HepG2 (cell line): ENCODE results near the gene CABLES1. TPM values are rescaled to one million over a fixed set of nuclear protein-coding genes. Genes with fewer than 3 reads are reported as not detected.

Experiments used
- ATAC-seq: fragments of 200-7000 bp; cut with Tn5 transposase; 3 replicates; pipeline ENCODE4 v1.9.1; 2020; ENCODE audit warnings: mild to moderate bottlenecking, moderate library complexity
- BruUV-seq: library from RNA; stranded (reverse); fragments of 400-500 nt; replicated peaks from 2 replicates; lab custom pipeline; 2021; lab: Mats Ljungman, UMichigan
- CTCF ChIA-PET: fragments of 300-600 bp; formaldehyde crosslinking; extraction: SDS; loops from one replicate; lab custom pipeline; 2021; ENCODE audit warnings: low total read pairs, inconsistent platforms, low intra/inter-chr PET ratio; lab: Yijun Ruan, JAX
- POLR2A ChIA-PET: fragments of 350-600 bp; sonication (Branson Sonifier 250); formaldehyde crosslinking; loops from one replicate; lab custom pipeline; 2020; ENCODE audit warnings: antibody characterized with exemption, inconsistent platforms; lab: Yijun Ruan, JAX
- DNase-seq: peaks from one replicate; pipeline ENCODE4 v3.0.0-alpha.2; 2015; ENCODE audit warnings: low spot score
- FAIRE-seq: peaks from 3 replicates; lab custom pipeline; 2011; peaks lifted over from hg19 to GRCh38; lab: Jason Lieb, UNC
- H2AFZ ChIP-seq: one replicate; pipeline ENCODE4 v1.6.1; 2011; ENCODE audit warnings: low read length, inconsistent platforms
- H3K27ac ChIP-seq: fragments of 300-600 bp; 3 replicates; pipeline ENCODE4 v1.8.0; 2011; ENCODE audit warnings: mixed run types, mild to moderate bottlenecking, mixed read lengths, low read length, inconsistent platforms; ENCODE audit not compliant: insufficient read depth; ENCODE audit errors: extremely low read length
- H3K27me3 ChIP-seq, 2 experiments: fragments of 200-600 bp in 1 of 2; 2 replicates in 1 of 2; 3 replicates in 1 of 2; pipeline versions ENCODE4 v1.6.0 to v1.8.0; 2011; ENCODE audit warnings: low read length in 2 of 2, mild to moderate bottlenecking in 2 of 2, moderate library complexity in 2 of 2, inconsistent platforms in 1 of 2; ENCODE audit not compliant: insufficient read depth in 2 of 2, control insufficient read depth in 1 of 2
- H3K36me3 ChIP-seq, 2 experiments: fragments of 200-600 bp in 1 of 2; replicated peaks in 1 of 2; 2 replicates in 1 of 2; 3 replicates in 1 of 2; pipeline versions ENCODE4 v1.5.1 to v1.8.0; 2011; ENCODE audit warnings: low read length in 2 of 2, inconsistent platforms in 1 of 2; ENCODE audit not compliant: insufficient read depth in 2 of 2, control insufficient read depth in 1 of 2
- H3K4me1 ChIP-seq: 2 replicates; pipeline ENCODE4 v1.5.1; 2012; ENCODE audit warnings: low read length, inconsistent platforms; ENCODE audit not compliant: insufficient read depth
- H3K4me2 ChIP-seq: 2 replicates; pipeline ENCODE4 v1.6.0; 2011; ENCODE audit warnings: low read depth, low read length, inconsistent platforms
- H3K4me3 ChIP-seq, 3 experiments: fragments of 200-600 bp in 1 of 3; sonication (generic), shearing (Covaris generic) in 1 of 3; replicated peaks in 1 of 3; 2 replicates each; pipeline ENCODE4 v1.5.1; 2011 to 2016; ENCODE audit warnings: low read length in 3 of 3, inconsistent platforms in 2 of 3, low read depth in 2 of 3, mild to moderate bottlenecking in 2 of 3, control low read depth in 1 of 3, mixed read lengths in 1 of 3; ENCODE audit not compliant: insufficient read depth in 1 of 3
- H3K79me2 ChIP-seq: one replicate; pipeline ENCODE4 v1.6.1; 2011; ENCODE audit warnings: low read length, inconsistent platforms; ENCODE audit not compliant: insufficient read depth
- H3K9ac ChIP-seq: 2 replicates; pipeline ENCODE4 v1.6.0; 2011; ENCODE audit warnings: mild to moderate bottlenecking, low read depth, low read length, inconsistent platforms; ENCODE audit not compliant: insufficient read depth
- H3K9me3 ChIP-seq: 2 replicates; pipeline ENCODE4 v1.5.1; 2012; ENCODE audit warnings: mild to moderate bottlenecking, low read length
- H4K20me1 ChIP-seq: 2 replicates; pipeline ENCODE4 v1.6.0; 2011; ENCODE audit warnings: inconsistent platforms, mild to moderate bottlenecking, low read length, moderate library complexity; ENCODE audit not compliant: insufficient read depth
- CHD2 ChIP-seq: IDR thresholded peaks from 2 replicates; pipeline ENCODE4 v1.6.1; 2011; ENCODE audit warnings: low read depth, low read length, improper control_type of control experiment
- CREB1 ChIP-seq, 2 experiments: fragments of 450-650 bp in 1 of 2; IDR thresholded peaks; 2 replicates each; pipeline ENCODE4 v1.6.1; 2016 to 2017; ENCODE audit warnings: control low read depth in 1 of 2, mild to moderate bottlenecking in 1 of 2, missing compliant biosample characterization in 1 of 2, missing genetic modification characterization in 1 of 2
- DNMT1 ChIP-seq: sonication (generic); formaldehyde crosslinking; IDR thresholded peaks from 2 replicates; pipeline ENCODE4 v1.5.1; 2020; ENCODE audit warnings: mild to moderate bottlenecking, missing genetic modification reagents
- HMG20A ChIP-seq: IDR thresholded peaks from 2 replicates; pipeline ENCODE4 v1.6.1; 2016; ENCODE audit warnings: borderline replicate concordance
- HNF4A ChIP-seq: sonication (generic); formaldehyde crosslinking; IDR thresholded peaks from 2 replicates; pipeline ENCODE4 v1.4.0; 2020; ENCODE audit warnings: missing genetic modification reagents
- RARG ChIP-seq: sonication (generic); formaldehyde crosslinking; IDR thresholded peaks from 2 replicates; pipeline ENCODE4 v1.4.0; 2020; ENCODE audit warnings: low read depth, mild to moderate bottlenecking, missing genetic modification reagents
- SSRP1 ChIP-seq: IDR thresholded peaks from 2 replicates; pipeline ENCODE4 v1.6.1; 2016; ENCODE audit warnings: control low read depth
- TARDBP ChIP-seq: sonication (generic); formaldehyde crosslinking; IDR thresholded peaks from 2 replicates; pipeline ENCODE4 v1.8.0; 2022; ENCODE audit warnings: mild to moderate bottlenecking, missing genetic modification reagents
- ZBTB3 ChIP-seq: sonication (generic); formaldehyde crosslinking; IDR thresholded peaks from 2 replicates; pipeline ENCODE4 v1.4.0; 2020; ENCODE audit warnings: low read depth, mild to moderate bottlenecking, moderate library complexity, missing genetic modification reagents, borderline replicate concordance
- ZFP62 ChIP-seq: sonication (generic); formaldehyde crosslinking; IDR thresholded peaks from 2 replicates; pipeline ENCODE4 v1.4.0; 2020; ENCODE audit warnings: missing genetic modification reagents
- ZNF232 ChIP-seq: sonication (generic); formaldehyde crosslinking; IDR thresholded peaks from 2 replicates; pipeline ENCODE4 v1.4.0; 2020; ENCODE audit warnings: missing genetic modification reagents, borderline replicate concordance
- ZNF260 ChIP-seq: sonication (generic); formaldehyde crosslinking; IDR thresholded peaks from 2 replicates; pipeline ENCODE4 v1.4.0; 2020; ENCODE audit warnings: missing genetic modification reagents, low read depth, mild to moderate bottlenecking, borderline replicate concordance
- ZNF263 ChIP-seq: sonication (generic); formaldehyde crosslinking; IDR thresholded peaks from 2 replicates; pipeline ENCODE4 v1.4.0; 2020; ENCODE audit warnings: missing genetic modification reagents
- ZNF362 ChIP-seq: sonication (generic); formaldehyde crosslinking; IDR thresholded peaks from 2 replicates; pipeline ENCODE4 v1.4.0; 2020; ENCODE audit warnings: missing genetic modification reagents, mild to moderate bottlenecking, borderline replicate concordance
- ZNF501 ChIP-seq: sonication (generic); formaldehyde crosslinking; IDR thresholded peaks from 2 replicates; pipeline ENCODE4 v1.5.1; 2020; ENCODE audit warnings: mild to moderate bottlenecking, moderate library complexity, missing genetic modification reagents
- ZNF564 ChIP-seq: sonication (generic); formaldehyde crosslinking; IDR thresholded peaks from 2 replicates; pipeline ENCODE4 v1.8.1; 2023; ENCODE audit warnings: mild to moderate bottlenecking, missing genetic modification reagents
- ZNF629 ChIP-seq: sonication (generic); formaldehyde crosslinking; conservative IDR thresholded peaks from 2 replicates; pipeline ENCODE4 v1.5.0; 2020; ENCODE audit warnings: missing genetic modification reagents
- ZNF768 ChIP-seq: sonication (generic); formaldehyde crosslinking; IDR thresholded peaks from 2 replicates; pipeline ENCODE4 v1.4.0; 2020; ENCODE audit warnings: missing genetic modification reagents
- WGBS: methylation state at CpG from one replicate; pipeline ENCODE4 v1.1.6; 2017; ENCODE audit warnings: low lambda C conversion rate; 5-methylcytosine and 5-hydroxymethylcytosine counted together
- in situ Hi-C: cut with HindIII; loops from 2 replicates; pipeline ENCODE4 v1.10.0; 2017; ENCODE audit warnings: low pct_unique_long_range_greater_than_20kb; ENCODE audit not compliant: extremely low pct_ligation_motif_present
- intact Hi-C: fragments of 100-400 bp; cut with micrococcal nuclease; formaldehyde crosslinking; loops from one replicate; pipeline ENCODE4 v1.10.0; 2022; ENCODE audit not compliant: unreplicated experiment
- polyA plus RNA-seq, 8 experiments: library from polyadenylated mRNA; depleted of rRNA in 3 of 8; stranded (reverse) in 7 of 8; unstranded in 1 of 8; fragments of >200 nt; fragmentation: Illumina TruSeq in 4 of 8; extraction: Trizol in 4 of 8; gene quantifications; 2 replicates each; pipeline versions ENCODE4 v1.2.1 to v1.2.3, GENCODE V29; 2011 to 2016; ENCODE audit warnings: low read depth in 4 of 8, missing spikeins in 1 of 8, mixed read lengths in 1 of 8; ENCODE audit not compliant: insufficient read depth in 1 of 8
- total RNA-seq, 5 experiments: library from RNA; depleted of rRNA; stranded (reverse); fragments of >200 nt; fragmentation: Illumina TruSeq; extraction: Trizol; gene quantifications; 2 replicates each; pipeline ENCODE4 v1.2.3, GENCODE V29; 2016; ENCODE audit warnings: low read depth in 1 of 5

Gene CABLES1
- total and polyA plus RNA-seq, 2 of the 13 experiments (the other 11 are each of a cell fraction or from before 2014, with no cell fraction given): 14.7 to 25.8 TPM

- Histone ChIP-seq H3K36me3 (no peaks in the 10 kb centered on the region), H3K27me3 (no peaks in the 10 kb centered on the region), H3K9ac (no peak overlapping the region), H3K27ac (no peak overlapping the region), H3K79me2 (no peaks in the 10 kb centered on the region), H2AFZ (no peak overlapping the region), H4K20me1 (no peaks in the 10 kb centered on the region)
- POLR2A ChIA-PET: interaction anchor here (1.6 kb wide), 1 partner anchor 22 kb away, joined by 4 read pairs; no protein-coding TSS in a partner anchor
- FAIRE-seq (no peak), DNase-seq (no peak)
- intact Hi-C loops: no loop called here
- in situ Hi-C loops: no loop called here
- no peak for TF ChIP-seq ZNF564 (CRISPR knock-in tag)
- no peak for TF ChIP-seq SSRP1 (CRISPR knock-in tag)
- TF ChIP-seq ZBTB3 (CRISPR knock-in tag): no peak
- no peak for TF ChIP-seq HMG20A (CRISPR knock-in tag)
- peak; percentile 45 for TF ChIP-seq ZNF263 (CRISPR knock-in tag)
- TF ChIP-seq ZNF260 (CRISPR knock-in tag): no peak
- TF ChIP-seq CREB1 (IDR thresholded peaks at IDR 0.05): no peak
- TF ChIP-seq CREB1 (CRISPR knock-in tag; IDR thresholded peaks at IDR 0.05): no peak
- TF ChIP-seq TARDBP (CRISPR knock-in tag): no peak
- TF ChIP-seq ZNF232 (CRISPR knock-in tag): no peak
- no peak for TF ChIP-seq ZNF362
- TF ChIP-seq ZNF629 (CRISPR knock-in tag): peak; percentile 64
- no peak for TF ChIP-seq ZNF501 (CRISPR knock-in tag)
- TF ChIP-seq DNMT1 (CRISPR knock-in tag): no peak
- TF ChIP-seq HNF4A (CRISPR knock-in tag): no peak
- TF ChIP-seq ZNF768: peak; percentile 50; the same call in 1 of the 2 replicates
- no peak for TF ChIP-seq CHD2
- TF ChIP-seq ZFP62 (CRISPR knock-in tag): no peak
- no peak for TF ChIP-seq RARG (CRISPR knock-in tag)
- TF ChIP-seq, all 625 proteins: peak for 3
- H3K9me3 ChIP-seq: 0 out of 2 replicates have a peak, but pooled peaks cover 6% of the 10 kb centered on the region
- H3K4me1 ChIP-seq: peaks cover 39% of the 10 kb centered on the region
- no TSS peak for BruUV-seq
- ATAC-seq: no peak
- WGBS: 77% methylated on average over 12 of the region's 14 CpGs
- CTCF ChIA-PET: no interaction called here
- no peak overlapping the region for H3K4me2 ChIP-seq
- H3K4me3 ChIP-seq: no peak overlapping the region
These were observed 146.5 kb downstream of the CABLES1 start for GRCh38 chr18:23281626-23282436.
